ENCODE results near the gene OST4. TPM values are rescaled to one million over a fixed set of nuclear protein-coding genes. Genes with fewer than 3 reads are reported as not detected.

Gene OST4
- total RNA-seq, 1 experiment from 2014 or later, result 257 TPM

- intact Hi-C loops (cut with micrococcal nuclease), result no loop called here
- no peaks in the 10 kb centered on the region for H3K9me3 Mint-ChIP-seq (ENCODE audit: unreplicated experiment)
- H3K4me3 Mint-ChIP-seq (ENCODE audit: unreplicated experiment), result no peak overlapping the region
- ChIA-PET CTCF (interaction anchor here (0.6 to 1.3 kb wide), 4 partner anchors 12 to 200 kb away, joined by 3 to 10 read pairs (median 3); no protein-coding TSS in a partner anchor), POLR2A (interaction anchor here (1.1 to 3.0 kb wide), 2 partner anchors 8 to 28 kb away, joined by 4 to 18 read pairs; partner anchors contain the start of genes AGBL5 and OST4)
- TF ChIP-seq, protein P1, sequence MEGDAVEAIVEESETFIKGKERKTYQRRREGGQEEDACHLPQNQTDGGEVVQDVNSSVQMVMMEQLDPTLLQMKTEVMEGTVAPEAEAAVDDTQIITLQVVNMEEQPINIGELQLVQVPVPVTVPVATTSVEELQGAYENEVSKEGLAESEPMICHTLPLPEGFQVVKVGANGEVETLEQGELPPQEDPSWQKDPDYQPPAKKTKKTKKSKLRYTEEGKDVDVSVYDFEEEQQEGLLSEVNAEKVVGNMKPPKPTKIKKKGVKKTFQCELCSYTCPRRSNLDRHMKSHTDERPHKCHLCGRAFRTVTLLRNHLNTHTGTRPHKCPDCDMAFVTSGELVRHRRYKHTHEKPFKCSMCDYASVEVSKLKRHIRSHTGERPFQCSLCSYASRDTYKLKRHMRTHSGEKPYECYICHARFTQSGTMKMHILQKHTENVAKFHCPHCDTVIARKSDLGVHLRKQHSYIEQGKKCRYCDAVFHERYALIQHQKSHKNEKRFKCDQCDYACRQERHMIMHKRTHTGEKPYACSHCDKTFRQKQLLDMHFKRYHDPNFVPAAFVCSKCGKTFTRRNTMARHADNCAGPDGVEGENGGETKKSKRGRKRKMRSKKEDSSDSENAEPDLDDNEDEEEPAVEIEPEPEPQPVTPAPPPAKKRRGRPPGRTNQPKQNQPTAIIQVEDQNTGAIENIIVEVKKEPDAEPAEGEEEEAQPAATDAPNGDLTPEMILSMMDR (IDR thresholded peaks at IDR 0.05; ENCODE audit: unreplicated experiment), result no peak
- no TSS peak for BruUV-seq (replicated peaks)
- no peak for DNase-seq (ENCODE audit: unreplicated experiment)
- peaks cover 28% of the 10 kb centered on the region for H3K27me3 Mint-ChIP-seq (ENCODE audit: insufficient read depth, unreplicated experiment)
- peaks cover 18% of the 10 kb centered on the region for H3K4me1 Mint-ChIP-seq (ENCODE audit: insufficient read depth, unreplicated experiment)
- no peak overlapping the region for H3K27ac Mint-ChIP-seq (ENCODE audit: low read depth, unreplicated experiment)
- H3K36me3 Mint-ChIP-seq (ENCODE audit: insufficient read depth, unreplicated experiment), result no peaks in the 10 kb centered on the region
Observed at GRCh38 chr2:27079233-27080139, 8.0 kb upstream of the OST4 start.

GRCh38 chr2:27078267-27079194 lies 7.1 kb upstream of the OST4 start, which contains the start of gene EMILIN1:
Gene EMILIN1, plus strand, starts transcription at chr2:27078615. Its CDS starts 451 bp downstream, at chr2:27079066.
- ChIA-PET POLR2A (interaction anchor here (0.5 to 1.1 kb wide), 4 partner anchors 23 to 378 kb away, joined by 3 to 4 read pairs (median 3); partner anchors contain the start of gene AGBL5), CTCF (interaction anchor here (0.6 to 0.8 kb wide), 3 partner anchors 11 to 201 kb away, joined by 3 read pairs; no protein-coding TSS in a partner anchor)
- Mint-ChIP-seq H3K4me1 (ENCODE audit: insufficient read depth, unreplicated experiment) (peaks cover 18% of the 10 kb centered on the region), H3K36me3 (ENCODE audit: insufficient read depth, unreplicated experiment) (no peaks in the 10 kb centered on the region), H3K4me3 (ENCODE audit: unreplicated experiment) (no peak within 1 kb of the TSS), H3K27ac (ENCODE audit: low read depth, unreplicated experiment) (peak within 1 kb of the TSS; percentile 20), H3K27me3 (ENCODE audit: insufficient read depth, unreplicated experiment) (peaks cover 28% of the 10 kb centered on the region), H3K9me3 (ENCODE audit: unreplicated experiment) (no peaks in the 10 kb centered on the region)
- DNase-seq (ENCODE audit: unreplicated experiment), result no peak
- intact Hi-C loops (cut with micrococcal nuclease), result no loop called here
- BruUV-seq (replicated peaks), result no TSS peak
- TF ChIP-seq, protein P1 (IDR thresholded peaks at IDR 0.05; ENCODE audit: unreplicated experiment), result no peak

DNA sequence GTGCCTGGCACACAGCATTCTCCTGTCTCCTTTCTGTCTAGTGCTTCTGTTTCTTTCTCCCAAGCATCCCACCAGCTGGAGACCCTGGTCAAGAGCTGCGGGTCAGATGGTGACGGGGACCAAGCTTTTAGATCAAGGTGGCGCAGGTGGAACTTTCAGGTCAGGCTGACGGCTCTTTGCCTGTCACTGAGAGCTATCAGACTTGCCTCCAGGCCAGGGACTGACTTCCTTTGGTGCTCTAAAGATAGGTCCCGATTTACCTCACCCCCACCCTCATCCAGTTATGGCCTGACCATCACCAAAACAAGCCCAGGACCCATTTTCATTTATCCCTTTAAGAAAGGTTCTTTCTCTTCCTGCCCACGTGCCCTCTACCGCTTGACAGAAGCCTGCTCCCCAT lies 5.8 kb upstream of the OST4 start:
- intact Hi-C loops (cut with micrococcal nuclease), result no loop called here
- CTCF ChIA-PET, result interaction anchor here (0.6 to 1.7 kb wide), 2 partner anchors 60 to 293 kb away, joined by 3 read pairs; partner anchors contain the start of genes EIF2B4 and SNX17
- H3K27me3 Mint-ChIP-seq (ENCODE audit: insufficient read depth, unreplicated experiment), result peaks cover 28% of the 10 kb centered on the region

More for the DNA sequence above, 5.8 kb upstream of the OST4 start:
- H3K9me3 Mint-ChIP-seq (ENCODE audit: unreplicated experiment), result no peaks in the 10 kb centered on the region
- no peak overlapping the region for H3K27ac Mint-ChIP-seq (ENCODE audit: low read depth, unreplicated experiment)
- DNase-seq (ENCODE audit: unreplicated experiment), result no peak
- POLR2A ChIA-PET, result interaction anchor here (0.9 to 1.2 kb wide), 2 partner anchors 24 to 27 kb away, joined by 3 to 4 read pairs; no protein-coding TSS in a partner anchor
- no peaks in the 10 kb centered on the region for H3K36me3 Mint-ChIP-seq (ENCODE audit: insufficient read depth, unreplicated experiment)
- no TSS peak for BruUV-seq (replicated peaks)
- H3K4me3 Mint-ChIP-seq (ENCODE audit: unreplicated experiment), result no peak overlapping the region
- TF ChIP-seq, protein P1 (IDR thresholded peaks at IDR 0.05; ENCODE audit: unreplicated experiment), result no peak
- peaks cover 18% of the 10 kb centered on the region for H3K4me1 Mint-ChIP-seq (ENCODE audit: insufficient read depth, unreplicated experiment)

Data from MCF 10A (cell line).